Measurements from ENCODE around the gene RCSD1.

GRCh38 chr1:167746988-167747655 lies 117.1 kb downstream of the RCSD1 start:
- TF ChIP-seq CTCF (conservative IDR thresholded peaks at IDR 0.05; ENCODE audit: low read length) (no peak), EZH2phosphoT487 (IDR thresholded peaks at IDR 0.05; ENCODE audit: borderline replicate concordance) (no peak)
